Epithelial cell of proximal tubule (primary cell): ENCODE data around the gene DND1. TPM values are rescaled to one million over a fixed set of nuclear protein-coding genes. Genes with fewer than 3 reads are reported as not detected.
"Not testable (repeated sequence)": the region's sequence is repeated elsewhere in the genome, so short reads cannot be mapped to it uniquely, and the experiment has no call there.

Experiments used
- DNase-seq: peaks from one replicate; pipeline ENCODE4 v3.0.0-alpha.2; 2011; ENCODE audit warnings: low read depth
- H3K4me3 ChIP-seq: 2 replicates; pipeline ENCODE4 v1.5.1; 2011; ENCODE audit warnings: low read depth, mild to moderate bottlenecking, low read length
- CTCF ChIP-seq: conservative IDR thresholded peaks from 2 replicates; pipeline ENCODE4 v1.5.1; 2012; ENCODE audit warnings: low read depth, mild to moderate bottlenecking, low read length
- total RNA-seq: library from RNA; depleted of rRNA; stranded (reverse); fragments of >200 nt; gene quantifications from 2 replicates; pipeline ENCODE4 v1.2.3, GENCODE V29; 2015

The DND1 gene
- total RNA-seq, 1 donor from 2014 or later, result not detected

GRCh38 chr5:140678993-140679392, 5.6 kb upstream of the DND1 start:
- no peak for TF ChIP-seq CTCF
- H3K4me3 ChIP-seq, result no peak overlapping the region

GRCh38 chr5:140677947-140678346, 4.6 kb upstream of the DND1 start:
- DNase-seq, result no peak
- TF ChIP-seq CTCF, result no peak
- no peak overlapping the region for H3K4me3 ChIP-seq

More at GRCh38 chr5:140678993-140679392, 5.6 kb upstream of the DND1 start:
- DNase-seq, result no peak

- H3K4me3 ChIP-seq, result no peak overlapping the region
- TF ChIP-seq CTCF, result no peak
- no peak for DNase-seq
Observed at GRCh38 chr5:140674629-140675028, 1.3 kb upstream of the DND1 start.

GRCh38 chr5:140674211-140674610, 835 bp upstream of the DND1 start:
- no peak for TF ChIP-seq CTCF
- no peak overlapping the region for H3K4me3 ChIP-seq
- no peak for DNase-seq

- no peak overlapping the region for H3K4me3 ChIP-seq
- DNase-seq, result no peak
- TF ChIP-seq CTCF, result no peak
Observed at GRCh38 chr5:140672455-140673186, 755 bp downstream of the DND1 start.

GRCh38 chr5:140671472-140672125, 1.8 kb downstream of the DND1 start:
- no peak for TF ChIP-seq CTCF
- DNase-seq, result no peak
- H3K4me3 ChIP-seq, result no peak overlapping the region

- not testable (repeated sequence) for DNase-seq, H3K4me3 ChIP-seq
Observed at GRCh38 chr5:140671035-140671434, 2.3 kb downstream of the DND1 start.
